ENCODE measurements around the gene ZNF324B. TPM values are rescaled to one million over a fixed set of nuclear protein-coding genes. Genes with fewer than 3 reads are reported as not detected.
A peak's percentile ranks its signal among the peaks of the same experiment; 100 is the strongest.
"Not testable (repeated sequence)": the region's sequence is repeated elsewhere in the genome, so short reads cannot be mapped to it uniquely, and the experiment has no call there.

The ZNF324B gene
- total RNA-seq (ENCODE audit: insufficient read depth, low replicate concordance) = 16.4 TPM

GRCh38 chr19:58451358-58452101, at the start of gene ZNF324B:
Gene ZNF324B, plus strand, starts transcription at chr19:58451622. Its CDS starts 2,080 bp downstream, at chr19:58453702.
- peak; percentile 98 for DNase-seq (ENCODE audit: low spot score)

- no peak for DNase-seq (ENCODE audit: low spot score)
Measured at GRCh38 chr19:58401840-58402421, 49.5 kb upstream of the ZNF324B start.

GRCh38 chr19:58403920-58404478, 47.4 kb upstream of the ZNF324B start:
- not testable (repeated sequence) for DNase-seq (ENCODE audit: low spot score)

DNA sequence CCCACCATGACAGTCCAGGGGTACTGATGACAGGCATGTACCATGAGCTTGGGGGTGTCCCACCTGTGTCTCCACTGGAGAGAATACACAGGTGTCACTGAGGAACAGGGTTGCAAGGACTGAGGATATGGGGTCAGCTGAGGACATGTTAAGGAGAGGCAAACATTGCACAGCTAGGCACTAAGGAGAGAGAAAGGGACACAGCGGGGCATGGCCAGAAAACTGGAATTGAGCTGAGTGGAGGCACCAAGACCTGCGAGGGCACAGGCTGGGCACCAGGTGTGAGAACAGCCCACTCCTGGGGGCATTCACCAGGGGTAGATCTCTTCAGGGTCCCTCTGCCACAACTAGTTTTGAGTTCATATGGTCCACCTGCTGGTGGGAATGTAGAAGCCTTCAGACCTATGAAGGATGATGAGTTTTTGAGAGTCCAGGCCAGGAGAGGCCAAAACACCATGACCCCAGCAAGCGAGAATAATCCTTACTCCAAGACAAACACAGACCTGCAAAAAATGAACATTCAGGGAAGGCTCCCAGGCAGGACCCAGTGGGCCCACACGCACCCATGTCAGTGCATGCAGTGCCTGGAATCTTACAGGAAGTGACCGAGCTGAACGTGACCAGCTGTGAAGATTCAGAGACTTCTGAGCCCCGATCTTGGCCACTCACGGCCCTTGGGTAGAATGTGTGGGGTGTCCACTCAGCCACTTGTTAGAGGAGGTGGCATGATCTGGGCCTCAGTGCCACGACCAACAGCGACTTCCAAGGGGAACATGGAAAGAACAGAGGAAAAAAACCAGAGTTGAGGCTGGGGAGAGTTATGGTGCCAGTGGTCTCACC, 44.4 kb upstream of the ZNF324B start:
- DNase-seq (ENCODE audit: low spot score) = no peak

DNA sequence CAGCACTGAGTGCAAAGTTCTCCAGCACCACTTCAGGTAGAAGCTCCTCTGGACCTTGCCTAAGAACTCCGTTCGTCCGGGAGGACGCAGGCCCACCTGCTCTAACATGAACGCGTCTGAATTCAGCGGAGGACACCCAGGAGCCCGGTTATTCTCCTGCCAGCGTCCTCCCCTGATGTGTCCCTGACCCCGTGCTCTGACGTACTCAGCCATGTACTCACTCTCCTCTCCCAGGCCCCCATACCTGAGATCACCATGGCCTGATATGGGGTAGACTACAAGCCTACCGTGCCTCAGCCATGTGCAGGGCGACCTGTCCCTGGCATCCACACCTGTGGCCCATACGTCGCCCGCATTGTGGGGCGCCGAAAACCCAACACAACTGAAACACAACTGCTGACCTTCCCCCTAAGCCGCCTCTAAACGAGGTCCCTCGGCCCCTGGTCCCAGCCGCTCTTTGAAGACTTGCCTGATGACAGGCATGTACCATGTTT, 43.7 kb upstream of the ZNF324B start:
- DNase-seq (ENCODE audit: low spot score) = no peak

- DNase-seq (ENCODE audit: low spot score) = peak; percentile 99
Measured at GRCh38 chr19:58408152-58409009, 43.0 kb upstream of the ZNF324B start, which contains the start of gene ZNF584. Gene ZNF584, plus strand, starts transcription at chr19:58408649. Its CDS starts 499 bp downstream, at chr19:58409148.

- no peak for DNase-seq (ENCODE audit: low spot score)
Measured at GRCh38 chr19:58409010-58409790, 42.2 kb upstream of the ZNF324B start.

DNA sequence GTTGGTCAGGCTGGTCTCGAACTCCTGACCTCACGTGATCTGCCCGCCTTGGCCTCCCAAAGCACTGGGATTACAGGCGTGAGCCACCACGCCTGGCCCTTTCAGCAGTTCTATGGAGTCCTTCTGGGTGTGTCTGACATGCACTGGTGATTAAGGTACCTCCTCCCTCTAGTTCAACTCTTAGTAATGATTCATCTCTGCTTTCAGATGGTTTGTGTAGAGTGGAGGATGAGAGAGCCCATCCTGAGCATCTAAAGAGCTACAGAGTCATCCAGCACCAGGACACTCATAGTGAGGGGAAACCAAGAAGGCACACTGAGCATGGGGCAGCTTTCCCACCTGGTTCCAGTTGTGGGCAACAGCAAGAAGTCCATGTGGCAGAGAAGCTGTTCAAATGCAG, 34.8 kb upstream of the ZNF324B start:
- no peak for DNase-seq (ENCODE audit: low spot score)

GRCh38 chr19:58417071-58417470, 34.4 kb upstream of the ZNF324B start:
- no peak for DNase-seq (ENCODE audit: low spot score)

GRCh38 chr19:58428617-58429016, 22.8 kb upstream of the ZNF324B start:
- no peak for DNase-seq (ENCODE audit: low spot score)

GRCh38 chr19:58429745-58430144, 21.7 kb upstream of the ZNF324B start:
- DNase-seq (ENCODE audit: low spot score) = no peak

- DNase-seq (ENCODE audit: low spot score) = no peak
Measured at GRCh38 chr19:58434217-58434616, 17.2 kb upstream of the ZNF324B start.

DNA sequence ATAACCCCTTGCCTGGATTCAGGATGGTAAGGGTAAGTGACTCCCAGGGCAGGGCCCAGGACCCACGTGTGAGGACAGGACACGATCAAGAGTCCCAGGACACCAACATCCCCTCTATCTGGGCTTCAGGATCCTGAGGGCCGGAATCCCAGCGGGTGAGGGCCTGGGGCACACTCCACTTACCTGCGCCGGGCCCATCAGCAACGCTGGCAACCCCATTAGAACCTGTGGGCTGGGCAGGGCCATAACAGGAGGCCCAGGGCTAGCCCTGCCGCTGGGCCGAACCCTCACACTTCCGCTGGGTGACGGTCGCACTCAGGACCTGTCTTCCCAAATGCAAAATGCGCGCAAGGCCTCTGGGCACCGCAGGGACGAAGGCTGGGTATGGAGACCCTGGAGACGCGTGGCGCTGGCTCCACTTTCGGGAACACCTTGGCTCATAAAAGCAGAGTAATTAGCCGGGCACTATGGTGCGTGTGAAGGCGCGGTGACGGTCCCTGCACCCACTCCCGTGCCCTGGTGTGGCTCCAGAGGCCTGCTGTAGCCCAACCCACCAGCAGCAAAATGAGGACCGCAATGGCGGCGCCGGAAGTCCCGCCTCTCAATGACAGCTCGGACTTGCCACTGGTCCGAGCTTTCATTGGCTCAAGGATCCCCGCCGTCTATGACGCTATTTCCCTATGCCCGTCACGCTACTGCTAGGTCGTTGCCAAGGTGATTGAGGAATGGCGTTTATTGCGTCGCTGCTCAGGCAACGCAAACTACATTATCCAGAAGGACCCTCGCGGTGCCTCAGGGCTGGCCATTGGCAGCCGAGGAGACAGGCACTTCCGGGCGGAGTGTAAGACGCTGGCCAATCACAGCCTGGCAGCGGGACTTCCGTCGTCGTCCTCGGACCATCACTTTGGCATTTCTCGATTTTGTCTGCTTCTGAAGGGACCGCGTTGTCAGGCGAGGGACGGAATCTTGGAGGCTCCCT, 11.6 kb upstream of the ZNF324B start, which contains the start of gene ZNF132:
Gene ZNF132 (minus strand): TSS at position 578 of the 979 bp plus-strand sequence. CDS start 332 bp downstream, at position 246.
- peak; percentile 100 for DNase-seq (ENCODE audit: low spot score)

GRCh38 chr19:58440556-58440955, 10.9 kb upstream of the ZNF324B start:
- DNase-seq (ENCODE audit: low spot score) = no peak

DNA sequence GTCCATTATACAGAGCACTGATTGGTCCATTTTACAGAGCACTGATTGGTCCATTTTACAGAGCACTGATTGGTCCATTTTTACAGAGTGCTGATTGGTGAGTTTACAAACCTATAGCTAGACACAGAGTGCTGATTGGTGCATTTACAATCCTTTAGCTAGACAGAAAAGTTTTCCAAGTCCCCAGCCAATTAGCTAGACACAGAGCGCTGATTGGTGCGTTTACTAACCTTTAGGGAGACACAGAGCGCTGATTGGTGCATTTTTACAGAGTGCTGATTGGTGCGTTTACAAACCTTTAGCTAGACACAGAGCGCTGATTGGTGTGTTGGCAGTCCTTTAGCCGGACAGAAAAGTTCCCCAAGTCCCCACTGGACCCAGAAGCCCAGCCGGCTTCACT, 8.4 kb upstream of the ZNF324B start:
- not testable (repeated sequence) for DNase-seq (ENCODE audit: low spot score)

DNA sequence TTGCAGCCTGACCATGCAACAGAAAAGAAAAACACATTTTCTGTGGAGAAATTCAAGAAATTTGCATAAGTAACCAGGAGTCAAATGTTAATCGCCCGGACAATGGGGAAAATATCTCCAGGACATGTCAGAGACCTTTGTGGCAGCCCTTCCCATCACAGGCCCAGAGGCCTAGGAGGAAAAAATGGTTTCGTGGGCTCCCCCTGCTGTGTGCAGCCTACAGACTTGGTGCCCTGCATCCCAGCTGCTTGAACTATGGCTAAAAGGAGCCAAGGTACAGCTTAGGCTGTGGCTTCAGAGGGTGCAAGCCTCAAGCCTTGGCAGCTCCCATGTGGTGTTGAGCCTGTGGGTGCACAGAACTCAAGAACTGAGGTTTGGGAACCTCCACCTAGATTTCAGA, 2.6 kb upstream of the ZNF324B start:
- DNase-seq (ENCODE audit: low spot score) = not testable (repeated sequence)

DNA sequence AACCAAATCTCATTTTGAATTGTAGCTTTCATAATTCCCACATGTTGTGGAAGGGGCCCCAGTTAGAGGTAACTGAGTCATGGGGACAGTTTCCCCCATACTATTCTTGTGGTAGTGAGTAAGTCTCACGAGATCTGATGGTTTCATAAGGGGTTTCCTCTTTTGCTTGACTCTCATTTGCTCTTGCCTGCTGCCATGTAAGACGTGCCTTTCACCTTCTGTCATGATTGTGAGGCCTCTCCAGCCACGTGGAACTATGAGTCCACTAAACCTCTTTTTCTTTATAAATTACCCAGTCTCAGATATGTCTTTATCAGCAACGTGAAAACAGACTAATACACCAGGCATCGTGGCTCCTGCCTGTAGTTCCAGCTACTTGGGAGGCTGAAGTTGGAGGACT, 1.4 kb upstream of the ZNF324B start:
- DNase-seq (ENCODE audit: low spot score) = not testable (repeated sequence)

DNA sequence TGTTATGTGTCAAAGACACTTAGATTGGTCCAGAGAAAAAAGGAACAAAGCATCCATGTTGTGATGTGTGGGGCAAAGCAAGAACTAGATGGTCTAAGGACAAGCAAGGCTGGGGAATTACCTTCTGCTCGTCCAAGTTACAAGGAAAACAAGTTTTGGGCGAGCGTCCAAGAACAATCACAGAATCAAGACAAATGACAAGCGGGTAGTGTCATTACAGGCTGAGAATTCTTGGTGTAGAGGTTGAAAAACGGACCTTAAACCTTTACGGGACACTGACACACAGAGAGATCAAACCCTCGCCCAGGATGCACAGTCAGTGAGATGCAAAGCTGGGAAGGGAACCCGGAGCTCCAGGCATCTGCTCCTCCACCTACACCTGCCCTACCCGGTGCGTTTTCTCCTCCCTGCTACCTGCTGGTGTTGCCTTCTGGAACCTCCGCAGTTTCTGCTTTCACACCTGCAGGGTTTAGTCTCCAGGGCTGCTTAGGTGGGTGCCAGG, 515 bp upstream of the ZNF324B start:
- no peak for DNase-seq (ENCODE audit: low spot score)

All from umbilical cord (tissue), 2 donors.